ENCODE measurements around the gene HOXC13. TPM values are rescaled to one million over a fixed set of nuclear protein-coding genes. Genes with fewer than 3 reads are reported as not detected.

HOXC13 gene
- total RNA-seq, 1 donor from 2014 or later = not detected

GRCh38 chr12:53970451-53970850 is 31.8 kb downstream of the HOXC13 start:
- no peak overlapping the region for H3K4me2 ChIP-seq (ENCODE audit: low read length)
- no peak overlapping the region for H3K9ac ChIP-seq (ENCODE audit: low read length)
- no peak overlapping the region for H3K27ac ChIP-seq (ENCODE audit: low read depth, low read length)
- no peak overlapping the region for H3K27ac Mint-ChIP-seq (ENCODE audit: unreplicated experiment)
- H3K27me3 Mint-ChIP-seq (ENCODE audit: low read depth, unreplicated experiment) = peaks cover 87% of the 10 kb centered on the region
- H3K9me3 ChIP-seq (ENCODE audit: insufficient read depth, low read depth, low read length) = peaks cover 5% of the 10 kb centered on the region
- no peaks in the 10 kb centered on the region for H3K4me1 ChIP-seq (ENCODE audit: insufficient read depth, low read length)
- no peaks in the 10 kb centered on the region for H3K4me1 Mint-ChIP-seq (ENCODE audit: low read depth, unreplicated experiment)
- peaks cover 29% of the 10 kb centered on the region for H3K9me3 Mint-ChIP-seq (ENCODE audit: unreplicated experiment)
- H3K79me2 ChIP-seq (ENCODE audit: insufficient read depth, low read length) = no peaks in the 10 kb centered on the region
- H3K36me3 ChIP-seq (ENCODE audit: insufficient read depth, low read length) = no peaks in the 10 kb centered on the region
- no peaks in the 10 kb centered on the region for H3K36me3 Mint-ChIP-seq (ENCODE audit: low read depth, unreplicated experiment)
- DNase-seq (ENCODE audit: low read depth) (no peak), FAIRE-seq (no peak)
- no peak overlapping the region for H3K4me3 Mint-ChIP-seq (ENCODE audit: unreplicated experiment)
- no peaks in the 10 kb centered on the region for H4K20me1 ChIP-seq (ENCODE audit: insufficient read depth, low read length)
- no peak overlapping the region for H3K4me3 ChIP-seq (ENCODE audit: insufficient read depth, low read depth, low read length)
- TF ChIP-seq CTCF (IDR thresholded peaks at IDR 0.05; ENCODE audit: insufficient read depth, low read depth, low read length) (no peak), EZH2 (IDR thresholded peaks at IDR 0.05; ENCODE audit: insufficient read depth, low read length) (peak; percentile 32)
- H2AFZ ChIP-seq (ENCODE audit: low read depth, low read length) = no peak overlapping the region
- peaks cover 96% of the 10 kb centered on the region for H3K27me3 ChIP-seq (ENCODE audit: insufficient read depth, low read length)

GRCh38 chr12:53971129-53971528 is 32.5 kb downstream of the HOXC13 start:
- H3K4me1 Mint-ChIP-seq (ENCODE audit: low read depth, unreplicated experiment) = no peaks in the 10 kb centered on the region
- TF ChIP-seq CTCF (IDR thresholded peaks at IDR 0.05; ENCODE audit: insufficient read depth, low read depth, low read length) = no peak
- TF ChIP-seq EZH2 (IDR thresholded peaks at IDR 0.05; ENCODE audit: insufficient read depth, low read length) = no peak
- H3K4me3 ChIP-seq (ENCODE audit: insufficient read depth, low read depth, low read length) = no peak overlapping the region
- no peaks in the 10 kb centered on the region for H3K4me1 ChIP-seq (ENCODE audit: insufficient read depth, low read length)
- no peaks in the 10 kb centered on the region for H3K36me3 ChIP-seq (ENCODE audit: insufficient read depth, low read length)
- H3K9ac ChIP-seq (ENCODE audit: low read length) = no peak overlapping the region
- no peak overlapping the region for H3K27ac ChIP-seq (ENCODE audit: low read depth, low read length)
- peaks cover 87% of the 10 kb centered on the region for H3K27me3 Mint-ChIP-seq (ENCODE audit: low read depth, unreplicated experiment)
- H2AFZ ChIP-seq (ENCODE audit: low read depth, low read length) = no peak overlapping the region
- H3K9me3 Mint-ChIP-seq (ENCODE audit: unreplicated experiment) = peaks cover 29% of the 10 kb centered on the region
- no peak for DNase-seq (ENCODE audit: low read depth)
- no peaks in the 10 kb centered on the region for H4K20me1 ChIP-seq (ENCODE audit: insufficient read depth, low read length)
- peaks cover 5% of the 10 kb centered on the region for H3K9me3 ChIP-seq (ENCODE audit: insufficient read depth, low read depth, low read length)
- no peak overlapping the region for H3K4me3 Mint-ChIP-seq (ENCODE audit: unreplicated experiment)
- no peaks in the 10 kb centered on the region for H3K79me2 ChIP-seq (ENCODE audit: insufficient read depth, low read length)
- no peak overlapping the region for H3K27ac Mint-ChIP-seq (ENCODE audit: unreplicated experiment)
- peaks cover 96% of the 10 kb centered on the region for H3K27me3 ChIP-seq (ENCODE audit: insufficient read depth, low read length)
- H3K4me2 ChIP-seq (ENCODE audit: low read length) = no peak overlapping the region
- FAIRE-seq = no peak
- H3K36me3 Mint-ChIP-seq (ENCODE audit: low read depth, unreplicated experiment) = no peaks in the 10 kb centered on the region

- Histone ChIP-seq H3K4me2 (ENCODE audit: low read length) (no peak overlapping the region), H2AFZ (ENCODE audit: low read depth, low read length) (no peak overlapping the region)
Observed at GRCh38 chr12:53971686-53972085, 33.1 kb downstream of the HOXC13 start.

More at GRCh38 chr12:53971686-53972085, 33.1 kb downstream of the HOXC13 start:
- no peaks in the 10 kb centered on the region for H4K20me1 ChIP-seq (ENCODE audit: insufficient read depth, low read length)
- no peak overlapping the region for H3K4me3 ChIP-seq (ENCODE audit: insufficient read depth, low read depth, low read length)
- H3K27ac ChIP-seq (ENCODE audit: low read depth, low read length) = no peak overlapping the region
- peaks cover 96% of the 10 kb centered on the region for H3K27me3 ChIP-seq (ENCODE audit: insufficient read depth, low read length)
- Mint-ChIP-seq H3K27ac (ENCODE audit: unreplicated experiment) (no peak overlapping the region), H3K4me1 (ENCODE audit: low read depth, unreplicated experiment) (no peaks in the 10 kb centered on the region), H3K36me3 (ENCODE audit: low read depth, unreplicated experiment) (no peaks in the 10 kb centered on the region), H3K9me3 (ENCODE audit: unreplicated experiment) (peaks cover 29% of the 10 kb centered on the region), H3K27me3 (ENCODE audit: low read depth, unreplicated experiment) (peaks cover 86% of the 10 kb centered on the region), H3K4me3 (ENCODE audit: unreplicated experiment) (no peak overlapping the region)
- H3K4me1 ChIP-seq (ENCODE audit: insufficient read depth, low read length) = no peaks in the 10 kb centered on the region
- H3K36me3 ChIP-seq (ENCODE audit: insufficient read depth, low read length) = no peaks in the 10 kb centered on the region
- TF ChIP-seq CTCF (IDR thresholded peaks at IDR 0.05; ENCODE audit: insufficient read depth, low read depth, low read length) = no peak
- no peak for TF ChIP-seq EZH2 (IDR thresholded peaks at IDR 0.05; ENCODE audit: insufficient read depth, low read length)
- peaks cover 5% of the 10 kb centered on the region for H3K9me3 ChIP-seq (ENCODE audit: insufficient read depth, low read depth, low read length)
- DNase-seq (ENCODE audit: low read depth) (no peak), FAIRE-seq (no peak)
- H3K79me2 ChIP-seq (ENCODE audit: insufficient read depth, low read length) = no peaks in the 10 kb centered on the region
- no peak overlapping the region for H3K9ac ChIP-seq (ENCODE audit: low read length)
